ENCODE results near the gene TRAPPC10.

Gene TRAPPC10

GRCh38 chr21:43983860-43984420 is 28.2 kb upstream of the TRAPPC10 start:
- no peak for DNase-seq

GRCh38 chr21:43984905-43985689 is 27.0 kb upstream of the TRAPPC10 start:
- no peak for DNase-seq

- no peak for DNase-seq
Observed at GRCh38 chr21:43985690-43986251, 26.3 kb upstream of the TRAPPC10 start.

- DNase-seq, result no peak
Observed at GRCh38 chr21:43986544-43987451, 25.3 kb upstream of the TRAPPC10 start.

GRCh38 chr21:43987509-43987908 is 24.6 kb upstream of the TRAPPC10 start:
- no peak for DNase-seq

GRCh38 chr21:43988016-43988415 is 24.1 kb upstream of the TRAPPC10 start:
- no peak for DNase-seq

- DNase-seq, result no peak
Observed at GRCh38 chr21:43988506-43989230, 23.4 kb upstream of the TRAPPC10 start.

- DNase-seq, result no peak
Observed at GRCh38 chr21:43989401-43989800, 22.7 kb upstream of the TRAPPC10 start.

GRCh38 chr21:43991447-43991991 is 20.6 kb upstream of the TRAPPC10 start:
- no peak for DNase-seq

- no peak for DNase-seq
Observed at GRCh38 chr21:43992121-43992520, 20.0 kb upstream of the TRAPPC10 start.

GRCh38 chr21:43993420-43993934 is 18.6 kb upstream of the TRAPPC10 start:
- DNase-seq, result no peak

- DNase-seq, result no peak
Observed at GRCh38 chr21:43994085-43994484, 18.0 kb upstream of the TRAPPC10 start.

GRCh38 chr21:43994646-43995045 is 17.5 kb upstream of the TRAPPC10 start:
- DNase-seq, result no peak

- no peak for DNase-seq
Observed at GRCh38 chr21:43995521-43996105, 16.5 kb upstream of the TRAPPC10 start.

GRCh38 chr21:43997766-43998742 is 14.1 kb upstream of the TRAPPC10 start:
- no peak for DNase-seq

- DNase-seq, result no peak
Observed at GRCh38 chr21:44000360-44000759, 11.7 kb upstream of the TRAPPC10 start.

GRCh38 chr21:44002511-44002910 is 9.6 kb upstream of the TRAPPC10 start:
- DNase-seq, result no peak

- DNase-seq, result no peak
Observed at GRCh38 chr21:44003307-44003966, 8.7 kb upstream of the TRAPPC10 start.

- no peak for DNase-seq
Observed at GRCh38 chr21:44005071-44005470, 7.0 kb upstream of the TRAPPC10 start.

- no peak for DNase-seq
Observed at GRCh38 chr21:44005593-44005992, 6.5 kb upstream of the TRAPPC10 start.
